B cell (primary cell): ENCODE results near the gene GTPBP3. TPM values are rescaled to one million over a fixed set of nuclear protein-coding genes. Genes with fewer than 3 reads are reported as not detected.

Source experiments
- ATAC-seq: fragments of 200-7000 bp; cut with Tn5 transposase; one replicate; pipeline ENCODE4 v1.10.0; 2021; ENCODE audit warnings: low read depth, mild to moderate bottlenecking, moderate number of reproducible peaks, moderate library complexity
- CTCF ChIA-PET: fragments of 350-600 bp; sonication (Branson Sonifier 250); formaldehyde crosslinking; loops from one replicate; lab custom pipeline; 2021; ENCODE audit warnings: antibody characterized with exemption, inconsistent platforms; lab: Charles Lee
- POLR2A ChIA-PET: fragments of 350-600 bp; sonication (Branson Sonifier 250); formaldehyde crosslinking; loops from one replicate; lab custom pipeline; 2021; ENCODE audit warnings: antibody characterized with exemption; lab: Charles Lee
- DNase-seq: peaks from one replicate; pipeline ENCODE4 v3.0.0; 2013
- H2AFZ ChIP-seq: 2 replicates; pipeline ENCODE4 v1.6.1; 2012; ENCODE audit warnings: mild to moderate bottlenecking, low read depth, low read length; ENCODE audit not compliant: insufficient read depth, poor library complexity, severe bottlenecking
- H3K27ac ChIP-seq, 2 donors: 1 replicate in 1 of 2; 2 replicates in 1 of 2; pipeline ENCODE4 v1.5.1; 2012 to 2013; ENCODE audit warnings: low read length in 2 of 2, mild to moderate bottlenecking in 2 of 2, moderate library complexity in 1 of 2
- H3K27me3 ChIP-seq, 4 experiments: fragments of 200-600 bp in 1 of 4; sonication (generic) in 1 of 4; replicated peaks in 1 of 4; 1 replicate in 2 of 4; 2 replicates in 2 of 4; pipeline versions ENCODE4 v1.6.1 to v1.7.0; 2013 to 2016; ENCODE audit warnings: low read length in 3 of 4, mild to moderate bottlenecking in 2 of 4, mixed read lengths in 1 of 4, moderate library complexity in 1 of 4; ENCODE audit not compliant: insufficient read depth in 4 of 4, control insufficient read depth in 3 of 4; ENCODE audit errors: control extremely low read depth in 1 of 4
- H3K36me3 ChIP-seq, 2 experiments: replicated peaks in 1 of 2; 1 replicate in 1 of 2; 2 replicates in 1 of 2; pipeline versions ENCODE4 v1.6.1 to v1.7.1; 2013; ENCODE audit warnings: low read length in 1 of 2; ENCODE audit not compliant: insufficient read depth in 2 of 2, control insufficient read depth in 1 of 2; ENCODE audit errors: control extremely low read depth in 1 of 2, extremely low read depth in 1 of 2
- H3K4me1 ChIP-seq, 2 donors: fragments of 200-600 bp in 1 of 2; sonication (generic) in 1 of 2; 1 replicate in 1 of 2; 2 replicates in 1 of 2; pipeline versions ENCODE4 v1.5.1 to v1.6.1; 2013 to 2017; ENCODE audit warnings: low read length in 2 of 2; ENCODE audit not compliant: control insufficient read depth in 2 of 2, insufficient read depth in 2 of 2
- H3K4me2 ChIP-seq: replicated peaks from 2 replicates; pipeline ENCODE3; 2012; ENCODE audit warnings: mild to moderate bottlenecking, low read depth, low read length; ENCODE audit not compliant: poor library complexity, severe bottlenecking
- H3K4me3 ChIP-seq, 5 experiments: fragments of 200-600 bp in 1 of 5; sonication (generic) in 1 of 5; 1 replicate in 3 of 5; 2 replicates in 2 of 5; pipeline versions ENCODE4 v1.5.1 to v1.7.0; 2011 to 2016; ENCODE audit warnings: low read length in 4 of 5, mild to moderate bottlenecking in 4 of 5, low read depth in 2 of 5, control low read depth in 1 of 5, moderate library complexity in 1 of 5; ENCODE audit not compliant: insufficient read depth in 1 of 5; ENCODE audit errors: control extremely low read depth in 1 of 5, extremely low read depth in 1 of 5
- H3K79me2 ChIP-seq: fragments of 200-600 bp; sonication (generic); one replicate; pipeline ENCODE4 v1.6.0; 2016; ENCODE audit warnings: low read length; ENCODE audit not compliant: control insufficient read depth, insufficient read depth
- H3K9ac ChIP-seq: fragments of 200-600 bp; sonication (generic); 2 replicates; pipeline ENCODE4 v1.6.1; 2017; ENCODE audit warnings: mild to moderate bottlenecking, low read length, moderate library complexity
- H3K9me3 ChIP-seq, 3 donors: one replicate each; pipeline versions ENCODE4 v1.6.1 to v1.7.1; 2013; ENCODE audit warnings: low read length in 2 of 3; ENCODE audit not compliant: control insufficient read depth in 2 of 3, insufficient read depth in 1 of 3; ENCODE audit errors: control extremely low read depth in 1 of 3
- H4K20me1 ChIP-seq: 2 replicates; pipeline ENCODE4 v1.6.0; 2012; ENCODE audit warnings: mild to moderate bottlenecking, low read length; ENCODE audit not compliant: insufficient read depth, control insufficient read depth, poor library complexity, severe bottlenecking
- H3K27ac Mint-ChIP-seq: one replicate; pipeline ENCODE4 v1.8.0; 2021; ENCODE audit warnings: mixed read lengths
- H3K27me3 Mint-ChIP-seq: one replicate; pipeline ENCODE4 v1.8.0; 2021; ENCODE audit warnings: mixed read lengths
- H3K4me1 Mint-ChIP-seq: one replicate; pipeline ENCODE4 v1.8.0; 2021; ENCODE audit warnings: mixed read lengths
- H3K4me3 Mint-ChIP-seq: one replicate; pipeline ENCODE4 v1.8.0; 2021; ENCODE audit warnings: mixed read lengths
- H3K9me3 Mint-ChIP-seq: one replicate; pipeline ENCODE4 v1.8.0; 2022; ENCODE audit warnings: mixed read lengths; ENCODE audit not compliant: insufficient read depth
- EZH2 ChIP-seq: IDR thresholded peaks from 2 replicates; pipeline ENCODE4 v1.6.1; 2012; ENCODE audit warnings: borderline replicate concordance, low read depth, mild to moderate bottlenecking, moderate library complexity, low read length; ENCODE audit not compliant: insufficient read depth, poor library complexity, severe bottlenecking
- WGBS: methylation state at CpG from one replicate; pipeline ENCODE4 v1.1.5; 2013; ENCODE audit warnings: missing lambda C conversion rate; ENCODE audit not compliant: insufficient coverage; 5-methylcytosine and 5-hydroxymethylcytosine counted together
- intact Hi-C: fragments of 100-400 bp; cut with micrococcal nuclease; formaldehyde crosslinking; loops from one replicate; pipeline ENCODE4 v1.10.0; 2022
- polyA plus RNA-seq: library from polyadenylated mRNA; depleted of rRNA; stranded (reverse); fragments of >200 nt; gene quantifications from 2 replicates; pipeline ENCODE4 v1.2.3, GENCODE V29; 2012
- total RNA-seq, 2 donors: library from RNA; stranded (reverse); fragments of 120-200 nt in 1 of 2; gene quantifications; 1 replicate in 1 of 2; 2 replicates in 1 of 2; pipeline versions ENCODE4 v1.2.3 to v1.2.4, GENCODE V29; 2013 to 2022
- TF ChIP-seq, protein P1 (sequence below): fragments of 200-600 bp; IDR thresholded peaks from one replicate; pipeline ENCODE4 v1.8.0; 2022; ENCODE audit warnings: antibody characterized with exemption, mild to moderate bottlenecking

The GTPBP3 gene
- total and polyA plus RNA-seq, 2 donors (not counting 1 experiment from before 2014, with no cell fraction given), result 41.6 to 44.9 TPM

- H3K9me3 ChIP-seq, result peaks cover 0 to 5% (median 0%) of the 10 kb centered on the region in 3 donors
- Mint-ChIP-seq H3K4me3 (peak overlapping the region; percentile 83), H3K9me3 (no peaks in the 10 kb centered on the region), H3K4me1 (peaks cover 13% of the 10 kb centered on the region), H3K27me3 (peaks cover 6% of the 10 kb centered on the region), H3K27ac (peak overlapping the region; percentile 59)
- DNase-seq (peak; percentile 81), ATAC-seq (peak; percentile 84)
- peaks cover 13 to 17% of the 10 kb centered on the region in 2 donors for H3K4me1 ChIP-seq
- peak overlapping the region; percentile 90 for H2AFZ ChIP-seq
- no peaks in the 10 kb centered on the region for H3K79me2 ChIP-seq
- H3K36me3 ChIP-seq, result no peaks in the 10 kb centered on the region
- intact Hi-C loops, result no loop called here
- peak overlapping the region; percentile 97 for H3K4me2 ChIP-seq
- ChIA-PET POLR2A (interaction anchor here (0.5 to 1.2 kb wide), 3 partner anchors 11 to 23 kb away, joined by 6 to 7 read pairs (median 6); partner anchors contain the start of gene DDA1), CTCF (interaction anchor here (0.9 to 1.3 kb wide), 3 partner anchors 12 to 43 kb away, joined by 3 to 4 read pairs (median 3); partner anchors contain the start of gene DDA1)
- no peaks in the 10 kb centered on the region for H4K20me1 ChIP-seq
- H3K4me3 ChIP-seq, result peak overlapping the region in 4 of 5 experiments; percentile 52 to 70 (median 65)
- H3K27ac ChIP-seq, result no peak overlapping the region
- peaks cover 0 to 25% (median 1%) of the 10 kb centered on the region in 4 experiments for H3K27me3 ChIP-seq
- H3K9ac ChIP-seq, result peak overlapping the region; percentile 65
- WGBS, result 38% methylated on average over 57 of the region's 64 CpGs
- no peak for TF ChIP-seq EZH2
- TF ChIP-seq, protein P1, sequence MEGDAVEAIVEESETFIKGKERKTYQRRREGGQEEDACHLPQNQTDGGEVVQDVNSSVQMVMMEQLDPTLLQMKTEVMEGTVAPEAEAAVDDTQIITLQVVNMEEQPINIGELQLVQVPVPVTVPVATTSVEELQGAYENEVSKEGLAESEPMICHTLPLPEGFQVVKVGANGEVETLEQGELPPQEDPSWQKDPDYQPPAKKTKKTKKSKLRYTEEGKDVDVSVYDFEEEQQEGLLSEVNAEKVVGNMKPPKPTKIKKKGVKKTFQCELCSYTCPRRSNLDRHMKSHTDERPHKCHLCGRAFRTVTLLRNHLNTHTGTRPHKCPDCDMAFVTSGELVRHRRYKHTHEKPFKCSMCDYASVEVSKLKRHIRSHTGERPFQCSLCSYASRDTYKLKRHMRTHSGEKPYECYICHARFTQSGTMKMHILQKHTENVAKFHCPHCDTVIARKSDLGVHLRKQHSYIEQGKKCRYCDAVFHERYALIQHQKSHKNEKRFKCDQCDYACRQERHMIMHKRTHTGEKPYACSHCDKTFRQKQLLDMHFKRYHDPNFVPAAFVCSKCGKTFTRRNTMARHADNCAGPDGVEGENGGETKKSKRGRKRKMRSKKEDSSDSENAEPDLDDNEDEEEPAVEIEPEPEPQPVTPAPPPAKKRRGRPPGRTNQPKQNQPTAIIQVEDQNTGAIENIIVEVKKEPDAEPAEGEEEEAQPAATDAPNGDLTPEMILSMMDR, result no peak
Observed at GRCh38 chr19:17327654-17328516, 9.5 kb upstream of the GTPBP3 start.
